ENCODE data around the gene TANGO6.

DNA sequence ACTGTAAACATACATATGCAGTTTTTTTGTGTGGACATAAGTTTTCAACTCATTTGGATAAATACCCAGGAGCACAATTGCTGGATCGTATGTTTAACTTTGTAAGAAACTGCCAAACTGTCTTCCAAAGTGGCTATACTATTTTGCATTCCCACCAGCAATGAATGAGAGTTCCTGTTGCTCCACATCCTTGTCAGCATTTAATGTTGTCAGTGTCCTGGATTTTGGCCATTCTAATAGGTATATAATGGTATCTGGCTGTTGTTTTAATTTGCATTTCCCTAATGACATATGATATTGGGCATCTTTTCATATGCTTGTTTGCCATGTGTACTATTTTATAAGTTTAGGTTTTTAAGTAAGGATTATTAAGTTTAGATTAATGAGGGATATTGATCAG is 14.1 kb downstream of the TANGO6 start:
- TF ChIP-seq POLR2A (IDR thresholded peaks at IDR 0.05) (no peak), EP300 (IDR thresholded peaks at IDR 0.05) (no peak)
- TF ChIP-seq, protein P1, sequence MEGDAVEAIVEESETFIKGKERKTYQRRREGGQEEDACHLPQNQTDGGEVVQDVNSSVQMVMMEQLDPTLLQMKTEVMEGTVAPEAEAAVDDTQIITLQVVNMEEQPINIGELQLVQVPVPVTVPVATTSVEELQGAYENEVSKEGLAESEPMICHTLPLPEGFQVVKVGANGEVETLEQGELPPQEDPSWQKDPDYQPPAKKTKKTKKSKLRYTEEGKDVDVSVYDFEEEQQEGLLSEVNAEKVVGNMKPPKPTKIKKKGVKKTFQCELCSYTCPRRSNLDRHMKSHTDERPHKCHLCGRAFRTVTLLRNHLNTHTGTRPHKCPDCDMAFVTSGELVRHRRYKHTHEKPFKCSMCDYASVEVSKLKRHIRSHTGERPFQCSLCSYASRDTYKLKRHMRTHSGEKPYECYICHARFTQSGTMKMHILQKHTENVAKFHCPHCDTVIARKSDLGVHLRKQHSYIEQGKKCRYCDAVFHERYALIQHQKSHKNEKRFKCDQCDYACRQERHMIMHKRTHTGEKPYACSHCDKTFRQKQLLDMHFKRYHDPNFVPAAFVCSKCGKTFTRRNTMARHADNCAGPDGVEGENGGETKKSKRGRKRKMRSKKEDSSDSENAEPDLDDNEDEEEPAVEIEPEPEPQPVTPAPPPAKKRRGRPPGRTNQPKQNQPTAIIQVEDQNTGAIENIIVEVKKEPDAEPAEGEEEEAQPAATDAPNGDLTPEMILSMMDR (IDR thresholded peaks at IDR 0.05): no peak

Data from tibial nerve (tissue), 4 donors.